ENCODE data around the gene ACTL7A. TPM values are rescaled to one million over a fixed set of nuclear protein-coding genes. Genes with fewer than 3 reads are reported as not detected.

The ACTL7A gene
- total and polyA plus RNA-seq, 2 of the 13 experiments (the other 11 are each of a cell fraction or from before 2014, with no cell fraction given) = not detected

DNA sequence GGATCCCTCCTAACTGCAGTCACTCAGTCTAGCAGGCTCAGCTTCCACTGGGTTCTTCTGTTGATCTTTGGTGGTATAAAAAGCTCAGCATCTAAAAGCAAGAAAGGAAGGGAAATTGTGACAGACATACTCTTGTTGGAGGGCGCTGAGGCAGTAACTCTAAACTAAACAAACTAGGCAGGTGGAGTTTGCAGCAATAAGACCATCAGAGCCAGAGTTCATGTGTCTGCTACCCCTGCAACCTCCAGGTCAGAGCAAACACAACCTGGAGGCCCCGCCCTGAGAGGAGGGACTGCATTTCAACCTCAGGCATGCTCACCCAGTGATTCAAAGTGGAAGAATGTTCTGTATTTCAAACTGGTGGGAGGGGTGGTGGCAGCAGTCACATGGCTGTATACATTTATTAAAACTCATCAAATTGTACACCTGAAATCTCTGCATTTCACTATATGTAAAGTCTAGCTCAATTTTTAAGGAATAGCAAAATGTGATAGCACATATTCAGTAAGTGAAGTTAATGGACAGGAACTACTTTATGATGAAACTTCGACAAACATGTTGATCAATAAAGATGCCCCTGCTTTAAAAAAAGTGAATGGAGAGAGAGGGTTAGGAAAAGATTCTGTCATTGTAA lies 7.1 kb downstream of the ACTL7A start (continued):
- TF ChIP-seq NONO (IDR thresholded peaks at IDR 0.05) (no peak), NONO (CRISPR knock-in tag; conservative IDR thresholded peaks at IDR 0.05) (0 out of 2 replicates have a peak, but pooled peaks have one; percentile 15), NCOR1 (IDR thresholded peaks at IDR 0.05; ENCODE audit: borderline replicate concordance, low read length) (no peak; the same call in 1 of the 2 replicates), PITX1 (CRISPR knock-in tag; IDR thresholded peaks at IDR 0.05) (peak; percentile 42; the same call in 1 of the 2 replicates), ZMAT3 (CRISPR knock-in tag; conservative IDR thresholded peaks at IDR 0.05) (0 out of 2 replicates have a peak, but pooled peaks have one; percentile 20), ZNF143 (CRISPR knock-in tag; IDR thresholded peaks at IDR 0.05) (no peak), NFKB2 (CRISPR knock-in tag; IDR thresholded peaks at IDR 0.05; ENCODE audit: borderline replicate concordance) (no peak), ZBTB8A (CRISPR knock-in tag; IDR thresholded peaks at IDR 0.05; ENCODE audit: borderline replicate concordance, low read depth) (no peak), SMAD3 (CRISPR knock-in tag; IDR thresholded peaks at IDR 0.05) (0 out of 2 replicates have a peak, but pooled peaks have one; percentile 31), SIX4 (CRISPR knock-in tag; IDR thresholded peaks at IDR 0.05) (peak; percentile 89; the same call in 1 of the 2 replicates), EED (CRISPR knock-in tag; IDR thresholded peaks at IDR 0.05) (no peak), ZNF7 (CRISPR knock-in tag; IDR thresholded peaks at IDR 0.05) (no peak), ZNF33A (CRISPR knock-in tag; IDR thresholded peaks at IDR 0.05; ENCODE audit: borderline replicate concordance) (no peak), STAG1 (CRISPR knock-in tag; IDR thresholded peaks at IDR 0.05) (no peak; the same call in 1 of the 2 replicates), HNRNPH1 (optimal IDR thresholded peaks at IDR 0.05; ENCODE audit: low read depth, low read length) (no peak), ZNF570 (CRISPR knock-in tag; IDR thresholded peaks at IDR 0.05; ENCODE audit: borderline replicate concordance) (no peak)
- TF ChIP-seq, protein P1, sequence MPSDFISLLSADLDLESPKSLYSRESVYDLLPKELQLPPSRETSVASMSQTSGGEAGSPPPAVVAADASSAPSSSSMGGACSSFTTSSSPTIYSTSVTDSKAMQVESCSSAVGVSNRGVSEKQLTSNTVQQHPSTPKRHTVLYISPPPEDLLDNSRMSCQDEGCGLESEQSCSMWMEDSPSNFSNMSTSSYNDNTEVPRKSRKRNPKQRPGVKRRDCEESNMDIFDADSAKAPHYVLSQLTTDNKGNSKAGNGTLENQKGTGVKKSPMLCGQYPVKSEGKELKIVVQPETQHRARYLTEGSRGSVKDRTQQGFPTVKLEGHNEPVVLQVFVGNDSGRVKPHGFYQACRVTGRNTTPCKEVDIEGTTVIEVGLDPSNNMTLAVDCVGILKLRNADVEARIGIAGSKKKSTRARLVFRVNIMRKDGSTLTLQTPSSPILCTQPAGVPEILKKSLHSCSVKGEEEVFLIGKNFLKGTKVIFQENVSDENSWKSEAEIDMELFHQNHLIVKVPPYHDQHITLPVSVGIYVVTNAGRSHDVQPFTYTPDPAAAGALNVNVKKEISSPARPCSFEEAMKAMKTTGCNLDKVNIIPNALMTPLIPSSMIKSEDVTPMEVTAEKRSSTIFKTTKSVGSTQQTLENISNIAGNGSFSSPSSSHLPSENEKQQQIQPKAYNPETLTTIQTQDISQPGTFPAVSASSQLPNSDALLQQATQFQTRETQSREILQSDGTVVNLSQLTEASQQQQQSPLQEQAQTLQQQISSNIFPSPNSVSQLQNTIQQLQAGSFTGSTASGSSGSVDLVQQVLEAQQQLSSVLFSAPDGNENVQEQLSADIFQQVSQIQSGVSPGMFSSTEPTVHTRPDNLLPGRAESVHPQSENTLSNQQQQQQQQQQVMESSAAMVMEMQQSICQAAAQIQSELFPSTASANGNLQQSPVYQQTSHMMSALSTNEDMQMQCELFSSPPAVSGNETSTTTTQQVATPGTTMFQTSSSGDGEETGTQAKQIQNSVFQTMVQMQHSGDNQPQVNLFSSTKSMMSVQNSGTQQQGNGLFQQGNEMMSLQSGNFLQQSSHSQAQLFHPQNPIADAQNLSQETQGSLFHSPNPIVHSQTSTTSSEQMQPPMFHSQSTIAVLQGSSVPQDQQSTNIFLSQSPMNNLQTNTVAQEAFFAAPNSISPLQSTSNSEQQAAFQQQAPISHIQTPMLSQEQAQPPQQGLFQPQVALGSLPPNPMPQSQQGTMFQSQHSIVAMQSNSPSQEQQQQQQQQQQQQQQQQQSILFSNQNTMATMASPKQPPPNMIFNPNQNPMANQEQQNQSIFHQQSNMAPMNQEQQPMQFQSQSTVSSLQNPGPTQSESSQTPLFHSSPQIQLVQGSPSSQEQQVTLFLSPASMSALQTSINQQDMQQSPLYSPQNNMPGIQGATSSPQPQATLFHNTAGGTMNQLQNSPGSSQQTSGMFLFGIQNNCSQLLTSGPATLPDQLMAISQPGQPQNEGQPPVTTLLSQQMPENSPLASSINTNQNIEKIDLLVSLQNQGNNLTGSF (CRISPR knock-in tag; IDR thresholded peaks at IDR 0.05) = no peak
- TF ChIP-seq, protein P2, sequence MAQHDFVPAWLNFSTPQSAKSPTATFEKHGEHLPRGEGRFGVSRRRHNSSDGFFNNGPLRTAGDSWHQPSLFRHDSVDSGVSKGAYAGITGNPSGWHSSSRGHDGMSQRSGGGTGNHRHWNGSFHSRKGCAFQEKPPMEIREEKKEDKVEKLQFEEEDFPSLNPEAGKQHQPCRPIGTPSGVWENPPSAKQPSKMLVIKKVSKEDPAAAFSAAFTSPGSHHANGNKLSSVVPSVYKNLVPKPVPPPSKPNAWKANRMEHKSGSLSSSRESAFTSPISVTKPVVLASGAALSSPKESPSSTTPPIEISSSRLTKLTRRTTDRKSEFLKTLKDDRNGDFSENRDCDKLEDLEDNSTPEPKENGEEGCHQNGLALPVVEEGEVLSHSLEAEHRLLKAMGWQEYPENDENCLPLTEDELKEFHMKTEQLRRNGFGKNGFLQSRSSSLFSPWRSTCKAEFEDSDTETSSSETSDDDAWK (CRISPR knock-in tag; IDR thresholded peaks at IDR 0.05) = no peak
- TF ChIP-seq, protein P3, sequence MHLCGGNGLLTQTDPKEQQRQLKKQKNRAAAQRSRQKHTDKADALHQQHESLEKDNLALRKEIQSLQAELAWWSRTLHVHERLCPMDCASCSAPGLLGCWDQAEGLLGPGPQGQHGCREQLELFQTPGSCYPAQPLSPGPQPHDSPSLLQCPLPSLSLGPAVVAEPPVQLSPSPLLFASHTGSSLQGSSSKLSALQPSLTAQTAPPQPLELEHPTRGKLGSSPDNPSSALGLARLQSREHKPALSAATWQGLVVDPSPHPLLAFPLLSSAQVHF (CRISPR knock-in tag; IDR thresholded peaks at IDR 0.05) = no peak
- TF ChIP-seq, protein P4, sequence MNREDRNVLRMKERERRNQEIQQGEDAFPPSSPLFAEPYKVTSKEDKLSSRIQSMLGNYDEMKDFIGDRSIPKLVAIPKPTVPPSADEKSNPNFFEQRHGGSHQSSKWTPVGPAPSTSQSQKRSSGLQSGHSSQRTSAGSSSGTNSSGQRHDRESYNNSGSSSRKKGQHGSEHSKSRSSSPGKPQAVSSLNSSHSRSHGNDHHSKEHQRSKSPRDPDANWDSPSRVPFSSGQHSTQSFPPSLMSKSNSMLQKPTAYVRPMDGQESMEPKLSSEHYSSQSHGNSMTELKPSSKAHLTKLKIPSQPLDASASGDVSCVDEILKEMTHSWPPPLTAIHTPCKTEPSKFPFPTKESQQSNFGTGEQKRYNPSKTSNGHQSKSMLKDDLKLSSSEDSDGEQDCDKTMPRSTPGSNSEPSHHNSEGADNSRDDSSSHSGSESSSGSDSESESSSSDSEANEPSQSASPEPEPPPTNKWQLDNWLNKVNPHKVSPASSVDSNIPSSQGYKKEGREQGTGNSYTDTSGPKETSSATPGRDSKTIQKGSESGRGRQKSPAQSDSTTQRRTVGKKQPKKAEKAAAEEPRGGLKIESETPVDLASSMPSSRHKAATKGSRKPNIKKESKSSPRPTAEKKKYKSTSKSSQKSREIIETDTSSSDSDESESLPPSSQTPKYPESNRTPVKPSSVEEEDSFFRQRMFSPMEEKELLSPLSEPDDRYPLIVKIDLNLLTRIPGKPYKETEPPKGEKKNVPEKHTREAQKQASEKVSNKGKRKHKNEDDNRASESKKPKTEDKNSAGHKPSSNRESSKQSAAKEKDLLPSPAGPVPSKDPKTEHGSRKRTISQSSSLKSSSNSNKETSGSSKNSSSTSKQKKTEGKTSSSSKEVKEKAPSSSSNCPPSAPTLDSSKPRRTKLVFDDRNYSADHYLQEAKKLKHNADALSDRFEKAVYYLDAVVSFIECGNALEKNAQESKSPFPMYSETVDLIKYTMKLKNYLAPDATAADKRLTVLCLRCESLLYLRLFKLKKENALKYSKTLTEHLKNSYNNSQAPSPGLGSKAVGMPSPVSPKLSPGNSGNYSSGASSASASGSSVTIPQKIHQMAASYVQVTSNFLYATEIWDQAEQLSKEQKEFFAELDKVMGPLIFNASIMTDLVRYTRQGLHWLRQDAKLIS (CRISPR knock-in tag; IDR thresholded peaks at IDR 0.05) = no peak

All from HepG2 (cell line).